Activated CD8-positive, alpha-beta T cell treated with anti-CD3 and anti-CD28 coated beads, Interleukin-2, amount 10 ng/mL, durations not matched to agents 7 days and 5 days (primary cell): ENCODE measurements around the gene PHTF1. TPM values are rescaled to one million over a fixed set of nuclear protein-coding genes. Genes with fewer than 3 reads are reported as not detected.

Experiments
- ATAC-seq: fragments of 150-1000 bp; cut with Tn5 transposase; one replicate; pipeline ENCODE4 v1.10.0; 2021; ENCODE audit warnings: moderate library complexity
- CTCF ChIA-PET: fragments of 350-600 bp; sonication (Branson Sonifier 250); formaldehyde crosslinking; loops from one replicate; lab custom pipeline; 2021; ENCODE audit warnings: antibody characterized with exemption; lab: Charles Lee
- POLR2A ChIA-PET: fragments of 350-600 bp; sonication (Branson Sonifier 250); formaldehyde crosslinking; loops from one replicate; lab custom pipeline; 2021; ENCODE audit warnings: antibody characterized with exemption; lab: Charles Lee
- DNase-seq: peaks from one replicate; pipeline ENCODE4 v3.0.0-alpha.2; 2020
- H3K27ac Mint-ChIP-seq: one replicate; pipeline ENCODE4 v1.8.0; 2021; ENCODE audit warnings: mild to moderate bottlenecking, mixed read lengths
- H3K27me3 Mint-ChIP-seq: one replicate; pipeline ENCODE4 v1.8.0; 2021; ENCODE audit warnings: low read depth, mixed read lengths
- H3K36me3 Mint-ChIP-seq: one replicate; pipeline ENCODE4 v1.8.0; 2021; ENCODE audit warnings: low read depth, mixed read lengths
- H3K4me1 Mint-ChIP-seq: one replicate; pipeline ENCODE4 v1.8.0; 2021; ENCODE audit warnings: low read depth, mixed read lengths
- H3K4me3 Mint-ChIP-seq: one replicate; pipeline ENCODE4 v1.8.0; 2021; ENCODE audit warnings: mild to moderate bottlenecking, mixed read lengths
- H3K9me3 Mint-ChIP-seq: one replicate; pipeline ENCODE4 v1.8.0; 2022; ENCODE audit warnings: mixed read lengths; ENCODE audit not compliant: insufficient read depth
- total RNA-seq, 2 experiments: library from RNA; stranded (reverse); gene quantifications; one replicate each; pipeline ENCODE4 v1.2.3, GENCODE V29; 2021

The PHTF1 gene
- 10 to 100 TPM; 24.8 to 25.2 TPM for total RNA-seq

DNA sequence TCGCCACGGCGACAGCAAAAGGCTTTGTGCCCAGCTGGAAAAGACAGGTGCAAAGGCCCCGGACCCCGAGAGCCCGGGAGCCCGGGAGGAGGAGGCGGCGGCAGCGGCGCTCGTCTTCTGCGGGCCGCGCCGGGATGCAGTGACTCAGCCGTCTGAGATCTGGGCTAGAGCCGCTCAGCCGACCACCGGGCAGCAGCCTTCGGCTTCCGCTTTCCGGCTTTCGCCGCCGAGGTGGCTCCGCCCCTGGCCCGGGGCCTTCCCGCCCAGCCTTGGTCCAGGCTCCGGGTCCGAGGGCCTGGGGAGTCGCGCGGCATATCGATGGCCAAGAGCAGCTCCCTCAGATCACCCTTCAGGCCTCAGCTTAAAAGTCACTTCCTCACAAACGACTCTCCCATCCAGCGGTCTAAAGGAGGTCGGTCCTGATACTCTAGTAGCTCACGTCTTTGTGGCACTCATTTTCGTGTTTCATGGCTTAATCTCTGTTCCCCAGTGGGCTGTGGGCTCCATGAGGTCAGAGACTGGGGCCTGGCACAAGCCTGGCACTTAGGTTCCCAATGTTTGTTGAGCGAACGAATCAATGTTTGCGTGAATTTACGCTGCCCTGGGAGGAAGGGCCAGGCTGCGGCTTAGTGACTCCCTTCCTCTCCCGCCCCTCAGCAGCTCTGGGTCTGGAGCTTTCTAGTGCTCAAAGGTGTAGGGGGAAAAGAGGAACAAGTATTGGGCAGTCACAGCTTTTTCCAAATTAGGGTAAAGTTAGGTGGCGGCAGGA, at the start of gene PHTF1:
PHTF1 (minus strand) TSS at position 154 of the 769 bp plus-strand sequence. CDS start 783 bp downstream, outside the sequence.
- ChIA-PET POLR2A (interaction anchor here (1.0 to 3.3 kb wide), 7 partner anchors 9 to 171 kb away, joined by 3 to 23 read pairs (median 6); partner anchors contain the start of gene RSBN1), CTCF (interaction anchor here (0.8 to 2.1 kb wide), 11 partner anchors 13 to 687 kb away, joined by 3 to 6 read pairs (median 4); partner anchors contain the start of genes LRIG2, OLFML3 and RSBN1)
- Mint-ChIP-seq H3K27me3 (no peaks in the 10 kb centered on the region), H3K27ac (peak within 1 kb of the TSS; percentile 96), H3K36me3 (peaks cover 38% of the 10 kb centered on the region), H3K4me1 (peaks cover 33% of the 10 kb centered on the region), H3K9me3 (no peaks in the 10 kb centered on the region), H3K4me3 (peak within 1 kb of the TSS; percentile 90)
- ATAC-seq (peak; percentile 85), DNase-seq (peak; percentile 67)

DNA sequence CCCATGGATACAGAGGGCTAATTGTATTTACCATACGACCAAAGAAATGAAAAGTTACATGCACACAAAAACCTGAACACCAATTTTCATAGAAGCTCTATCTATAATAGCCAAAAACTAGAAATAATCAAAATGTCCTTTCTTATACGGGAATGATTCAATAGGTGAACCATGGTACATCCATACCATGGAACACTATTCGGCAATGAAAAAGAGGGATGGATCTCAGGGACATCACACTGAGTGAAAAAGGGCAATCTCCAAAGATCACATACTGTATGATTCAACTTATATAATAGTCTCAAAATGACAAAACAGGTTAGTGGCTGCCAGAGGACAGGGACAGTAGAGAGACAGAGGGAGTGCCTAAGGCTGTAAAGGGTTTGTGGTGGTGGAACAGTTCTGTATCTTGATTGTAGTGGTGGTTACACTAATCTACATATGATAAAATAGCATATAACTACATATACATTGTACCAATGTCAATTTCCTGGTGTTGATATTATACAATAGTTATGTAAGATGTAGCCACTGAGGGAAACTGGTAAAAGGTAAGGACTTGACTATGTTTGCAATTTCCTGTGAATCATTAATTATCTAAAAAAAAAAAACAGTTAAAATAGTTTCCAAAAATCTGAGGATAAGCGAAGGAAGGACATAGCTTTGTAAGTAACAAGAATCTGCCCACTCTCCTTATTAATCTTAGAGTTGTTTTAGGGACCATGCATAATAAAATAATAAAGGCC, 49.3 kb upstream of the PHTF1 start:
- H3K36me3 Mint-ChIP-seq: peaks cover 45% of the 10 kb centered on the region
- no peak for ATAC-seq
- ChIA-PET CTCF (interaction anchor here (0.7 kb wide), 1 partner anchor 9 kb away, joined by 3 read pairs; no protein-coding TSS in a partner anchor), POLR2A (no interaction called here)
- peaks cover 53% of the 10 kb centered on the region for H3K4me1 Mint-ChIP-seq
- H3K27me3 Mint-ChIP-seq: no peaks in the 10 kb centered on the region
- peak overlapping the region; percentile 15 for H3K27ac Mint-ChIP-seq
- H3K4me3 Mint-ChIP-seq: peak overlapping the region; percentile 98
- no peaks in the 10 kb centered on the region for H3K9me3 Mint-ChIP-seq
- no peak for DNase-seq

DNA sequence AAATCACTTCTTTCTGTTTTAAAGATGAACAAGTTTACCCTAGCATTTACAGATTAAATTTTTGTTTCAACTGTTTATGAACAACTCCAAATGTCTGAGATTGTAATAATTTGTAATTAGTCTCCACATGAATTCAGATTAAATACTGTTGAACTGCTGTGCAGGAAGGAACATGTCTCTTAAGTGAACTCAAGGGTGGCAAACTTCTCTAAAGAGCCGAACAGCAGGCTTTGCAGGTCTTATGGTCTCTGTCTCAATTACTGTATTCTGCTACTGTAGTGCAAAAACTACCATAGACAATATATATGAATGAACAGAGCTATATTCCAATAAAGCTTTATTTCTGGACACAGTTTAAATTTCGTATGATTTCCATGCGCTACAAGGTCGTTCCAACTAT, 46.4 kb upstream of the PHTF1 start:
- ChIA-PET CTCF (no interaction called here), POLR2A (no interaction called here)
- no peak overlapping the region for H3K27ac Mint-ChIP-seq
- ATAC-seq (no peak), DNase-seq (no peak)
- H3K27me3 Mint-ChIP-seq: no peaks in the 10 kb centered on the region
- peaks cover 4% of the 10 kb centered on the region for H3K9me3 Mint-ChIP-seq
- H3K4me3 Mint-ChIP-seq: no peak overlapping the region
- H3K4me1 Mint-ChIP-seq: peaks cover 63% of the 10 kb centered on the region
- peaks cover 51% of the 10 kb centered on the region for H3K36me3 Mint-ChIP-seq

DNA sequence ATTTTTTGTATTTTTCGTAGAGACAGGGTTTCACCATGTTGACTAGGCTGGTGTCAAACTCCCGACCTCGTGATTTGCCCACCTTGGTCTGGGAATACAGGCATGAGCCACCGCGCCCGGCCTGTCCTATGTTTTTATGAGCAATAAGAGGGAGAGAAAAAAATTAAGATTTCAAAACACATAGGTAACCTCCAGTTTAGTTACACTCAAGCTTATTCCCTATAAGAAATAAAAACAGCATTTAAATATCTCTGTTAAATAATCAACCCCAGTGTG, 45.9 kb upstream of the PHTF1 start:
- peaks cover 66% of the 10 kb centered on the region for H3K4me1 Mint-ChIP-seq
- no peak for DNase-seq
- no peak for ATAC-seq
- no peaks in the 10 kb centered on the region for H3K27me3 Mint-ChIP-seq
- ChIA-PET POLR2A (no interaction called here), CTCF (no interaction called here)
- peaks cover 51% of the 10 kb centered on the region for H3K36me3 Mint-ChIP-seq
- no peak overlapping the region for H3K4me3 Mint-ChIP-seq
- H3K9me3 Mint-ChIP-seq: peaks cover 4% of the 10 kb centered on the region
- no peak overlapping the region for H3K27ac Mint-ChIP-seq

DNA sequence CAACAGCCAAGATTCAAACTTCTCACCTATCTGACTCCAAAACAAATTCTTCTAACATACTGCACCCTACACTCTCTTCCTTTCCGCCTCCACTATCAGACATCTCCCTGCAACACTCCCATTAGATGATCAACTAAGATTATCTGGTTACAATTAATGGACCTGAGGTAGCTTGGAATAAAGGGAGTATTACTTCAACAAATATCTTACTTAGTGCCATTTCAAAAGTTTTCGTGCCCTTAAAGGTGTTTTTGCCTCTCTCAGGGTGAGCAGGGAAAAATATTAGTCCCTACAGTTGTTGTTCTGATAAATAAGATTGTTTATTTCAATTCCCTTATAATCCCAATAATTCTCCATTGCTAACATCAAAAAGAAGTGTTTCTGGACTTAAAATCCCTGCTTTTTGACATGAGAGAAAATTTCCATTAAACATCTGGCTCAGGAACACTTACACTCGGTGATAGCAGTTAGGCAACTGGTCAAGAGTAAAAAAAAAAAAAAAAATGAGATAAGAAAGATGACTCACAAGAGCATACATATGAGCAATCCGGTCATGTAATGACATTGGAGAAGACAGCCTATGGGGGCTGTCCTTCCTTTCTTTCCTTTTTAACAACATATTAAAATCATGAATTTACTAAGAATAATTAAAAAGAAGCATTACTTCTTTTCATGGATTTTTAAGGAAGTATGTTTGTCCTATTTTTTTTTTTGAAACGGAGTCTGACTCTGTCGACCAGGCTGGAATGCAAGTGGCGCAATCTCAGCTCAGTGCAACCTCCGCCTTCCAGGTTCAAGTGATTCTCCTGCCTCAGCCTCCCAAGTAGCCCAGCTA, 45.4 kb upstream of the PHTF1 start:
- H3K36me3 Mint-ChIP-seq: peaks cover 51% of the 10 kb centered on the region
- ATAC-seq (no peak), DNase-seq (no peak)
- peaks cover 4% of the 10 kb centered on the region for H3K9me3 Mint-ChIP-seq
- H3K4me1 Mint-ChIP-seq: peaks cover 62% of the 10 kb centered on the region
- H3K27me3 Mint-ChIP-seq: no peaks in the 10 kb centered on the region
- ChIA-PET POLR2A (no interaction called here), CTCF (interaction anchor here (1.4 kb wide), 1 partner anchor 8 kb away, joined by 3 read pairs; the partner anchor contains the start of gene RSBN1)
- no peak overlapping the region for H3K4me3 Mint-ChIP-seq
- H3K27ac Mint-ChIP-seq: no peak overlapping the region

DNA sequence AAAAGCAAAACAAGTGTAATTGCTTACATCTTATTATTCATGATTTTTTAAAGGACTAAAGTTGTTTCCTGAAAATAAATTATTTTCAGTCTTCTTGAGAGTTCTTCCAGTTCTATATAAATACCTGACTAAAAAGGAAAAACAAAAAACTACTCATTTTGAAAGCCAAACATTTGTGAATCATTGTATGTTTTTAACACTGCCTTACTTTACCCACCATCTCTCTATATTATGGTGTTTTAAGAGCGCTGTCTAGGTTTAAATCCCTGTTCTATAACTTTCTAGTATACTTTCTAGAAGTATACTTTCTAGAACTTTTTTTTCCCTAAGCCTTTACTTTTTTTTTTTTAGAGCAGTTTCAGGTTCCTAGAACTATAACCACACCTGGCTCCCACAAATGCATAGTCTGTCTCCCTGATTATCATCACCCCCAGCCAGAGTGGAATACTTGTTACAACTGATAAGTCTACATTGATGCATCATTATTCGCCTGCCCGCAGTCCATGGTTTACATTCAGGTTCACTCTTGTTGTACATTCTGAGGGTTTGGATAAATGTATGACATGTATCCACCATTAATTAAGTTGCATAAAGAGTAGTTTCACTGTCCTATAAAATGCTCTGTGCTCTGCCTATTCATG, 43.2 kb upstream of the PHTF1 start:
- Mint-ChIP-seq H3K27ac (no peak overlapping the region), H3K4me3 (no peak overlapping the region), H3K27me3 (no peaks in the 10 kb centered on the region), H3K36me3 (peaks cover 48% of the 10 kb centered on the region), H3K4me1 (peaks cover 50% of the 10 kb centered on the region), H3K9me3 (peaks cover 4% of the 10 kb centered on the region)
- ATAC-seq: no peak
- no peak for DNase-seq
- ChIA-PET CTCF (no interaction called here), POLR2A (no interaction called here)

DNA sequence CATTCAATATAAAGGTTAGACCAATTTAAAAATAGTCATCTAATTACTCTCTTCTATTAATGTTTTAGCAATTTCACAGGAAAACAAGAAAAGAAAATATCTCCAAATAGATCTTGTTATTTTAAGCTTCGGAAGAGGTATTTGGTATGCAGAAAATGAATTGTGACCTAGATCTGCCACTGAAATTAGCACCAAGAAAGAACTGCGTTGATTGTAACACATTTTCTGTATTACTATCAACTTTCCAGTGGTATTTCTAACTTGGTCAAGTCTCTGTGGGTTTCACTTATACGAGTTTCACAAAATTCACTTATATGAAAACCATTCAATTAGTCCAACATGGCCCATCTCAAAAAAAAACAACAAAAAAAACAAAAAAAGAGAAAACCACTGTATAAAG, 41.2 kb upstream of the PHTF1 start:
- DNase-seq (no peak), ATAC-seq (no peak)
- H3K36me3 Mint-ChIP-seq: peaks cover 49% of the 10 kb centered on the region
- no peak overlapping the region for H3K4me3 Mint-ChIP-seq
- H3K27me3 Mint-ChIP-seq: no peaks in the 10 kb centered on the region
- POLR2A ChIA-PET: no interaction called here
- H3K27ac Mint-ChIP-seq: no peak overlapping the region
- H3K9me3 Mint-ChIP-seq: peaks cover 4% of the 10 kb centered on the region
- CTCF ChIA-PET: interaction anchor here (2.1 kb wide), 1 partner anchor 12 kb away, joined by 7 read pairs; no protein-coding TSS in a partner anchor
- H3K4me1 Mint-ChIP-seq: peaks cover 45% of the 10 kb centered on the region

DNA sequence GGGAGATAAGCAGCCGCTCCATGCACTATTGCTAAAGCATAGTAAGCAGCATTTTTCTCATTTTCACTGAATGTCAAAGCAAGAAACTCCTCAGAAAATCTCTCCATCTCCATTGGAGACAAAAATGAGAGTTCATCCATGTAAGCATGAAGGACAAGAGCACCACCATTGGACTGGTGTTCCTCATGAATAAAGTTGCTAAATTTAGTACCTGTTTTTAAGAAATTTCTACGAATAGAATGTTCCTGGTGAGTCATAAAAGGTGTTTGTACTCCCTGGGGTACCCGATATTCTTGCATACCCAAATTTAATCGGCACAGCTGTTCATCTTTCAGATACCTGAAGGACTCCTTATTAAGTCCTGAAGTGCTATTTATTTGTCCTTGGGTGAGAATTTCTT, 38.2 kb upstream of the PHTF1 start:
- Mint-ChIP-seq H3K27ac (no peak overlapping the region), H3K9me3 (peaks cover 4% of the 10 kb centered on the region), H3K4me1 (peaks cover 39% of the 10 kb centered on the region), H3K4me3 (no peak overlapping the region), H3K36me3 (peaks cover 50% of the 10 kb centered on the region), H3K27me3 (no peaks in the 10 kb centered on the region)
- CTCF ChIA-PET: interaction anchor here (1.3 kb wide), 1 partner anchor 12 kb away, joined by 4 read pairs; no protein-coding TSS in a partner anchor
- POLR2A ChIA-PET: no interaction called here
- DNase-seq: no peak
- ATAC-seq: no peak

DNA sequence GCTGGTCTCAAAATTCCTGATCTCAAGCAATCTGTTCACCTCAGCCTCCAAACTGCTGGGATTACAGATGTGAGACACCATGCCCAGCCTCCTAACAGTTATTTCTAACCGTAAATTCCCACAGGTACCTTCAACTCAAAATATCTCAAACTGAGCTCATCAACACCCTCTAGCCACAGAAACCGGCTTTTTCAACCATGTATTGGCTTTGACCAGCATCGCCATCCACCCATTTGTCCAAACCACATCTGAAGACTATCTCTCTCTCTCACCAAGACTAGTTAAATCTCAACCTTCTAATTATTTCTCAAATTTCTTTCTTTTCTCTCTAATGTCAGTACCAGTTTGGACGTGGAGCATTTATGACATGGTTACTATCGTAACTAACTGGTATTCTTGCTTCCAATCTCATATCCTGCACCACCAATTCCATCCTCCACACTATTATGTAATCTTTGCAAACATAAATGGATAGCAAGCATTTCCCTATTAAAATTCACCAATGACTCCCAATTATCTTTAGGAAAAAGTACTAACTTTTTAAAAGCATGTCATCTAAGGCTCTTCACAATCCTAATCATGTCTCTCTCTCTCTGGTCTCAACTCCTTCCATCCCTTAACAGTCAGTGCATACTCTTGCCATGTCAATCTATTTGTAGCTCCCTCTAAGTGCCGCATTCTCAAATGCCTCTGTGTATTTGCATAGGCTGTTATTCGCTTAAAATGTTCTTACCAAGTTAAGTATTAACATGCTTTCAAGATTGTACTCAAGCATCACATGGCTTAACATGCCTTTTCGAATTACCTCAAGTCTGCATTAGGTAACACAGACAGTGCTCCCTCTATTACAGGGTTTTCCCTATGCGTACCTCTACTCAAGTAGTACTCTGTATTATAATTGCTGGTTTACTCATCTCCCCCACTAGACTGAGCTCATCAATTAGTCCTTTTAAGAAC, 34.9 kb upstream of the PHTF1 start:
- ChIA-PET CTCF (interaction anchor here (0.6 kb wide), 1 partner anchor 18 kb away, joined by 3 read pairs; the partner anchor contains the start of gene RSBN1), POLR2A (interaction anchor here (0.7 kb wide), 1 partner anchor 78 kb away, joined by 3 read pairs; no protein-coding TSS in a partner anchor)
- peaks cover 66% of the 10 kb centered on the region for H3K36me3 Mint-ChIP-seq
- DNase-seq: no peak
- H3K9me3 Mint-ChIP-seq: no peaks in the 10 kb centered on the region
- H3K27me3 Mint-ChIP-seq: no peaks in the 10 kb centered on the region
- peaks cover 38% of the 10 kb centered on the region for H3K4me1 Mint-ChIP-seq
- ATAC-seq: no peak
- H3K27ac Mint-ChIP-seq: no peak overlapping the region
- no peak overlapping the region for H3K4me3 Mint-ChIP-seq

DNA sequence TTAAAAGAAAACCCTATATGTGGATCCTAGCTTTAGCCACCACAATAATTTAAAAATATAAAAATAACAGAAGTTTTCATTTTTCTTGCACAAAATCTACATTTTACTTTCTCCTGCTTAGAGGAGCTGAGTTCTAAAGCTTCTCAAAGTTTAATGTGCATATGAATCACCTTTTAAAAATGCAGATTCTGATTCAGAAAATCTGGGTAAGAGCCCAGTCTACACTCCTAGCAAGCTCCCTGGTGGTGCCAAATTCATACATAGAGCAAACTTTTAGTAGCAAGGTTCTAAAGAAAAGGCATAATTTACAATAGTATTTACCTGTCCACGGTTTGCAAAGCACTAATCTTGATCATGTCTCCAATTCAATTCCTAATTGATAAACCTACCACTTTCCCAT, 33.7 kb upstream of the PHTF1 start:
- Mint-ChIP-seq H3K27me3 (no peaks in the 10 kb centered on the region), H3K4me3 (no peak overlapping the region), H3K9me3 (no peaks in the 10 kb centered on the region), H3K27ac (peak overlapping the region; percentile 22), H3K36me3 (peaks cover 70% of the 10 kb centered on the region), H3K4me1 (peaks cover 34% of the 10 kb centered on the region)
- CTCF ChIA-PET: interaction anchor here (0.8 to 1.5 kb wide), 3 partner anchors 19 to 720 kb away, joined by 3 to 4 read pairs (median 4); partner anchors contain the start of genes LRIG2 and RSBN1
- DNase-seq (no peak), ATAC-seq (no peak)
- POLR2A ChIA-PET: interaction anchor here (0.7 to 1.5 kb wide), 3 partner anchors 18 to 33 kb away, joined by 3 to 8 read pairs (median 7); partner anchors contain the start of genes PHTF1 and RSBN1
